Amniotic stem cell (primary cell): Measurements from ENCODE around the gene SERINC3.

Experiments
- DNase-seq: peaks from one replicate; lab custom pipeline; 2025; lab: John Stamatoyannopoulos, UW

SERINC3 gene

DNA sequence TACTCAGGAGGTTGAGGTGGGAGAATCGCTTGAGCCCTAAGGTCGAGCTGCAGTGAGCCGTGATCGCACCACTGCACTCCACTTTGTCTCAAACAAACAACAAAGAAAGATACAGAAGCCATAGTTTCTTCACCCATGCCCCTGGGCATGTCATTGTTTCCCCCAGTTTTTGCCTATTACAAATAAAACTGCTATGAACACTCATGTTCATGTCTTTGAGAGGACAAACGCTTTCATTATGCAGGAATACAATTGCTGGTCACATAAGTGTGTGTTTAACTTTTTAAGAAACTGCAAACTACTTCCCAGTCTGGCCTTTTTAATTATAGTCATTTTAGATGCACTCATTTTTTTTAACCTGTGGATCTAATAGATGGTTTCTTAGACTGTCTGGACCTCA, 58.4 kb downstream of the SERINC3 start:
- DNase-seq: no peak

GRCh38 chr20:44461803-44462174, 60.1 kb downstream of the SERINC3 start:
- no peak for DNase-seq

GRCh38 chr20:44461142-44461802, 60.6 kb downstream of the SERINC3 start:
- no peak for DNase-seq

DNA sequence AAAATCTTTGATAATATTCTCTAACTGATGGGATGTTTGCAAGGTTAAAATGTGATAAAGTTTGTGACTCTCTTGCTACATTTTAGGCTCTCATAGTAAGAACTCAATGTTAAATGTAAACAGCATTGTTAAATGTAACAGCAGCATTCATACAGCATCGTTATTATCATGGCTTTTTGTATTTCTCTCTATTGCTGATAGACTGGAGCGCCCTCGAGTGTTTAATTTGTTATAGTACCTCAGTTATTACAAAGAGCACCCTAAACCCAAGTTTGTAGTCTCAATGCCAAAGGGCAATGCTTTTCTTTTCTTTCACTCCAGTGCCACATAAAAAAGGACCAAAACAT, 61.1 kb downstream of the SERINC3 start:
- peak; percentile 18 for DNase-seq

- DNase-seq: no peak
Measured at GRCh38 chr20:44459271-44459670, 62.6 kb downstream of the SERINC3 start.

GRCh38 chr20:44457016-44457415, 64.9 kb downstream of the SERINC3 start:
- no peak for DNase-seq

- DNase-seq: no peak
Measured at GRCh38 chr20:44456611-44457010, 65.3 kb downstream of the SERINC3 start.

- no peak for DNase-seq
Measured at GRCh38 chr20:44455126-44455525, 66.7 kb downstream of the SERINC3 start.

DNA sequence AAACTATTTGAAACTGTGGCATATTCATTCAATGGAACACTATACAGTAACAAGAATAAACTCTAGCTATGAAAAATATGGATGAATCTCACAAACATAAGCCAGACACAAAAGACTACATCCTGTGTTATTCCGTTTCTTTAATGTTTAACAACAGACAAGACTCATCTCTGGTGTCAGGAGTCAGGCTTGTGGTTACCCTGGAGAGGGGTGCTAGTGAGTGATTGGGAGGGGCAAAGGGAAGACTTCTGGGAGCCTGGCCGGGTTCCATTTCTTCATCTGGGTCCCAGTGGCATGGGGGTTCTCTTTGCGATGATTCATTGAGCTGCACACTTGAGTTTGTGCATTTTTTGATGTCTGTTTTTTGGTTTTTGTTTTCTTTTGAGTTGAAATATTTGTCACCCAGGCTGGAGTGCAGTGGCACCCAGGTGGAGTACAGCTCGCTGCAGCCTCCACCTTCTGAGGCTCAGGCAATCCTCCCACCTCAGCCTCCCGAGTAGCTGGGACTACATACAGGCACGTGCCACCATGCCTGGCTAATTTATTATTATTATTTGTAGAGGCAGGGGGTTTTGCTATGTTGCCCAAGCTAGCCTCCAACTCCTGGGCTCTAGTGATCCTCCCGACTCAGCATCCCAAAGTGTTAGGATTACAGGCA, 67.4 kb downstream of the SERINC3 start:
- no peak for DNase-seq

- no peak for DNase-seq
Measured at GRCh38 chr20:44450903-44451450, 70.9 kb downstream of the SERINC3 start.

DNA sequence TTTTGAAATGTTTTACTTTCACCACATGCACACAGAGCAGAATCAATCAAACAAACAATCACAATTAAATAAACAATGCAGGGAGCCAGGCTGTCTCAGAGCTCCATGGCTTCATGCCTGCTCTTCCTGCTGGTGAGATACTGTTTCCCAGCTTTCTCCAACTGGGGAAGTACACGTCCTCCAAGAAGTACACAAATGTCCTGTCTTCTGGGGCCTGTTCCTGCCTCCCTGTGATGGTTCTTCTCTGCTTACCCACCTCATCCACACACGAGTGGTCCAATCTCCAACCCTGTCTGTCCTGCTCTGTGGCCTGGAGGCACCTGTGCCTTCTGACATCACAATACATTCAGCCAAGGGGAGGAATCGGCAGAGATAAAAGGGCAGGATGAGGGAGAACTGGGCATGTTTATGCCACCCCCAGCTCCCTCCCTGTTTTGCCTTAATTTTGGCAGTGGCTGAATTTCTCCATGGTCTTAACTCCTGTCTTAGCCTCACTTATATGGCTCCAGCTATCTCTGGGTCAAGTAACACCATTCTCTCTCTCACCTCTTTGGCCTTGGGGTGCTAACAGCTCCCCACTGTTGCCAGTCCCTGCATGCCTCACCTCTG, 71.5 kb downstream of the SERINC3 start:
- no peak for DNase-seq

DNA sequence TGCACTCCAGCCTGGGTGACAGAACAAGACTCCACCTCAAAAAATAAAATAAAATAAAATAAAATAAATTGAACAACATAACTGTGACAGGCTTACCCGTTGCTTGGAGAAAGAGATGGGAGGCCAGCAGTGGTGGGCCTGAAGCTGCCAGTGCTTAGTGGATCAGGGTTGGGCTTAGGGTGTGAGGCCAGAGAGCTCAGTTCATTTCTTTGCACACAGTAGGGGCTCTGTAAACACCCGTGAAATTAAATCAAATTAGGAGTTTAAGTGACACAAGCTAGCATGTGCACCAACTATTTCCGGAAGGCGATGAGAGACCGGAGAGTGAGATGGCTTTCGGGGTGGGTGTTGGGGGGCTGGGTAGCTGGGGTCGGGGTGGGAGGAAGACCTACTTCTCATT, 72.0 kb downstream of the SERINC3 start:
- no peak for DNase-seq

DNA sequence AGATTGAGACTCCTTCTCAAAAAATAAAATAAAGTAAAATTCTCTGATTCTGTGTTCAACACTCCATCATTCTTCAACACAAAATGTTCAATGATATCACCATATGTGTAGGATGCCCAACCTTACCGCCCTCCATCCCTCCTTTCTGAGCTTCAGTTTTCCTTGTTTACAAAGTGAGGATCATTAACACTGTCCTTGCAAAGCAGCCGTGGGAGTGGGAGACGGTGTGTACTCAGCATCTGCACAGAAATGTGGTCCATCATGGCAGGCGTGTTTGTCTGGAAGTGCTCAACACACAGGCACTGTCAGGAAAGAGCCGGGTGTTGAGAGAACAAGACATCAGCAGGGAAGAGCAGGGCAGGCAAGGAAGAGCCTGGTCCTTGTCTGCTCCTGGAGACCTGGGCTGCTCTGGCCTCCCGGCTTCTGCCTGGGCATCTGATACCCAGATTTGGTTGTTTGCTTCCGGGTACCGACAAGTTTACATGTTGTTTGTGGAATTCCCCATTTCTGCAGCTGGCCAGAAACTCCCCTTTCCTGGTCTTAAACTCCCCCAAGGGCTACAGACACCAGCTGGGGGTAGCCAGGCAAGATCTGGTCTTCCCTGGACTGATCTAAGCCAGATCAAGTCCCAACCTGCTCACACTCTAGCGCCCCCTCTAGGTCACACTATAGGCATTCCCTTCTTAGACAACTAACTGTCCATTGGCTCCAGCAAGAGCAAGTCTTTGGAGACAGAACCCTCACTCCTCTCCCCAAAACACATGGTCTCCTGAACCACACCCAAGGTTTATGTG, 72.9 kb downstream of the SERINC3 start:
- DNase-seq: no peak

- DNase-seq: no peak
Measured at GRCh38 chr20:44447827-44448419, 73.9 kb downstream of the SERINC3 start.
